CD14-positive monocyte (primary cell): Measurements from ENCODE around the gene ITGA11. TPM values are rescaled to one million over a fixed set of nuclear protein-coding genes. Genes with fewer than 3 reads are reported as not detected.

Experiments
- DNase-seq, 3 donors: peaks; one replicate each; pipeline ENCODE4 v3.0.0-alpha.2; 2011 to 2022
- H2AFZ ChIP-seq: 2 replicates; pipeline ENCODE4 v1.6.0; 2012; ENCODE audit warnings: mild to moderate bottlenecking, low read depth, low read length, inconsistent platforms; ENCODE audit not compliant: insufficient read depth, poor library complexity, severe bottlenecking
- H3K27ac ChIP-seq, 2 donors: 1 replicate in 1 of 2; 2 replicates in 1 of 2; pipeline ENCODE4 v1.5.1; 2012 to 2013; ENCODE audit warnings: low read length in 2 of 2, control low read depth in 1 of 2, inconsistent platforms in 1 of 2, low read depth in 1 of 2, mild to moderate bottlenecking in 1 of 2
- H3K27me3 ChIP-seq, 2 donors: one replicate each; pipeline versions ENCODE4 v1.6.0 to v1.6.1; 2011 to 2013; ENCODE audit warnings: low read length in 2 of 2; ENCODE audit not compliant: control insufficient read depth in 2 of 2, insufficient read depth in 2 of 2
- H3K36me3 ChIP-seq, 2 donors: replicated peaks in 1 of 2; 1 replicate in 1 of 2; 2 replicates in 1 of 2; pipeline versions ENCODE4 v1.5.1 to v1.6.1; 2012 to 2013; ENCODE audit warnings: low read length in 2 of 2, control low read depth in 1 of 2, inconsistent platforms in 1 of 2, mild to moderate bottlenecking in 1 of 2; ENCODE audit not compliant: insufficient read depth in 2 of 2, control insufficient read depth in 1 of 2
- H3K4me1 ChIP-seq, 2 donors: 1 replicate in 1 of 2; 2 replicates in 1 of 2; pipeline versions ENCODE4 v1.5.1 to v1.6.1; 2012 to 2013; ENCODE audit warnings: low read length in 2 of 2, control low read depth in 1 of 2, inconsistent platforms in 1 of 2, mild to moderate bottlenecking in 1 of 2, moderate library complexity in 1 of 2; ENCODE audit not compliant: insufficient read depth in 2 of 2, control insufficient read depth in 1 of 2
- H3K4me2 ChIP-seq: replicated peaks from 2 replicates; pipeline ENCODE3; 2012; ENCODE audit warnings: low read length, moderate library complexity, mild to moderate bottlenecking; ENCODE audit not compliant: poor library complexity, severe bottlenecking; ENCODE audit errors: extremely low read depth
- H3K4me3 ChIP-seq, 3 experiments: fragments of 200-600 bp in 1 of 3; sonication (generic) in 1 of 3; replicated peaks in 1 of 3; 1 replicate in 2 of 3; 2 replicates in 1 of 3; pipeline ENCODE4 v1.5.1; 2011 to 2013; ENCODE audit warnings: low read length in 3 of 3, mild to moderate bottlenecking in 3 of 3, control low read depth in 2 of 3, low read depth in 2 of 3, inconsistent platforms in 1 of 3, moderate library complexity in 1 of 3
- H3K79me2 ChIP-seq: 2 replicates; pipeline ENCODE4 v1.6.0; 2012; ENCODE audit warnings: mild to moderate bottlenecking, control low read depth, inconsistent platforms, low read length, moderate library complexity; ENCODE audit not compliant: insufficient read depth
- H3K9ac ChIP-seq: 2 replicates; pipeline ENCODE4 v1.6.0; 2017; ENCODE audit warnings: low read length, mild to moderate bottlenecking; ENCODE audit not compliant: insufficient read depth, poor library complexity, severe bottlenecking
- H3K9me3 ChIP-seq, 2 donors: replicated peaks in 1 of 2; 1 replicate in 1 of 2; 2 replicates in 1 of 2; pipeline versions ENCODE4 v1.5.1 to v1.6.1; 2012 to 2013; ENCODE audit warnings: low read length in 2 of 2, control low read depth in 1 of 2; ENCODE audit not compliant: control insufficient read depth in 1 of 2, insufficient read depth in 1 of 2
- H4K20me1 ChIP-seq: 2 replicates; pipeline ENCODE4 v1.6.0; 2012; ENCODE audit warnings: mild to moderate bottlenecking, low read length, control low read depth, moderate library complexity; ENCODE audit not compliant: insufficient read depth
- H3K27ac Mint-ChIP-seq, 7 donors: one replicate each; pipeline ENCODE4 v1.8.0; 2020; ENCODE audit warnings: mild to moderate bottlenecking in 7 of 7, mixed read lengths in 7 of 7, moderate library complexity in 6 of 7, inconsistent platforms in 2 of 7
- H3K27me3 Mint-ChIP-seq, 3 donors: one replicate each; pipeline ENCODE4 v1.8.0; 2021 to 2022; ENCODE audit warnings: low read depth in 3 of 3, mild to moderate bottlenecking in 3 of 3, mixed read lengths in 3 of 3, moderate library complexity in 3 of 3, inconsistent platforms in 1 of 3
- H3K36me3 Mint-ChIP-seq, 2 donors: one replicate each; pipeline ENCODE4 v1.8.0; 2020; ENCODE audit warnings: mixed read lengths in 2 of 2, inconsistent platforms in 1 of 2, mild to moderate bottlenecking in 1 of 2
- H3K4me1 Mint-ChIP-seq: one replicate; pipeline ENCODE4 v1.8.0; 2020; ENCODE audit warnings: mild to moderate bottlenecking, mixed read lengths
- H3K4me3 Mint-ChIP-seq, 2 donors: one replicate each; pipeline ENCODE4 v1.8.0; 2020; ENCODE audit warnings: mild to moderate bottlenecking in 2 of 2, mixed read lengths in 2 of 2, moderate library complexity in 1 of 2
- H3K9me3 Mint-ChIP-seq, 7 donors: one replicate each; pipeline ENCODE4 v1.8.0; 2020 to 2022; ENCODE audit warnings: mixed read lengths in 7 of 7, mild to moderate bottlenecking in 6 of 7, moderate library complexity in 6 of 7, inconsistent platforms in 2 of 7
- WGBS: methylation state at CpG from one replicate; pipeline ENCODE4 v1.1.5; 2013; ENCODE audit warnings: missing lambda C conversion rate; ENCODE audit not compliant: insufficient coverage; 5-methylcytosine and 5-hydroxymethylcytosine counted together
- intact Hi-C, 2 donors: fragments of 100-400 bp; cut with micrococcal nuclease; formaldehyde crosslinking; loops; one replicate each; pipeline versions ENCODE4 v1.15.0 to v1.15.1; 2023
- polyA plus RNA-seq, 3 donors: library from polyadenylated mRNA; depleted of rRNA in 1 of 3; unstranded in 2 of 3; stranded (reverse) in 1 of 3; fragments of 300-500 nt in 2 of 3; fragments of >200 nt in 1 of 3; fragmentation: Illumina TruSeq in 2 of 3; gene quantifications; 1 replicate in 2 of 3; 2 replicates in 1 of 3; pipeline ENCODE4 v1.2.3, GENCODE V29; 2012 to 2021
- TF ChIP-seq, protein P1 (sequence below): fragments of 200-600 bp; IDR thresholded peaks from one replicate; pipeline ENCODE4 v1.8.0; 2022; ENCODE audit warnings: antibody characterized with exemption, mild to moderate bottlenecking

The ITGA11 gene
- polyA plus RNA-seq, 3 donors = under 0.01 to 0.01 TPM; not detected in 1

DNA sequence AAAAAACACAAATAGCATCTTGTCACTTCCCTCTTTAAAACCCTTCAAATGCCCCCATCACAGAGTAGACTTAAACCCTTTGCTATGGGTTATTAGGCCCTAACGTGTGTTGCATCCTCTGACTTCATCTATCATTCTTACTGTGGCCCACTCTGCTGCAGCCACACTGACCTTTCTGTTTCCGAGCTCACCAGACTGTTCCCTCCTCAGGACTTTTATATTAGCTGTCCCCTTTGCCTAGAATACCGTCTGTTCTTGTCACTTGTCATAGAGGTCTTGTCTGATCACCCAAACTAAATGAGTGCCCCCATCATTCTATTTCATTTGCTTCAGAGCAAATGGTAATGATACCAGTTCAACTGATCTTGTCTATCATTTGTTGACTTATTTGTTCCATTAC lies 155.3 kb downstream of the ITGA11 start:
- Histone ChIP-seq H3K36me3 (no peaks in the 10 kb centered on the region), H2AFZ (peak overlapping the region; percentile 99), H4K20me1 (peaks cover 34% of the 10 kb centered on the region), H3K27ac (peak overlapping the region; percentile 96 to 97), H3K4me1 (peaks cover 41 to 45% of the 10 kb centered on the region in 2 donors), H3K9ac (peak overlapping the region; percentile 94), H3K79me2 (peaks cover 49% of the 10 kb centered on the region), H3K4me2 (peak overlapping the region; percentile 94), H3K9me3 (no peaks in the 10 kb centered on the region), H3K27me3 (no peaks in the 10 kb centered on the region), H3K4me3 (peak overlapping the region; percentile 75 to 92 (median 88))
- 51% methylated on average over 3 of the region's 3 CpGs for WGBS
- intact Hi-C loops = loop anchor here in 1 of 2 donors (1.0 kb wide), 1 partner anchor 46 kb away; no protein-coding TSS in a partner anchor
- H3K27me3 Mint-ChIP-seq = no peaks in the 10 kb centered on the region
- no peaks in the 10 kb centered on the region for H3K9me3 Mint-ChIP-seq
- H3K27ac Mint-ChIP-seq = peak overlapping the region; percentile 96 to 99 (median 97)
- peaks cover 41% of the 10 kb centered on the region for H3K4me1 Mint-ChIP-seq
- DNase-seq = no peak
- H3K4me3 Mint-ChIP-seq = peak overlapping the region; percentile 91 to 98
- TF ChIP-seq, protein P1, sequence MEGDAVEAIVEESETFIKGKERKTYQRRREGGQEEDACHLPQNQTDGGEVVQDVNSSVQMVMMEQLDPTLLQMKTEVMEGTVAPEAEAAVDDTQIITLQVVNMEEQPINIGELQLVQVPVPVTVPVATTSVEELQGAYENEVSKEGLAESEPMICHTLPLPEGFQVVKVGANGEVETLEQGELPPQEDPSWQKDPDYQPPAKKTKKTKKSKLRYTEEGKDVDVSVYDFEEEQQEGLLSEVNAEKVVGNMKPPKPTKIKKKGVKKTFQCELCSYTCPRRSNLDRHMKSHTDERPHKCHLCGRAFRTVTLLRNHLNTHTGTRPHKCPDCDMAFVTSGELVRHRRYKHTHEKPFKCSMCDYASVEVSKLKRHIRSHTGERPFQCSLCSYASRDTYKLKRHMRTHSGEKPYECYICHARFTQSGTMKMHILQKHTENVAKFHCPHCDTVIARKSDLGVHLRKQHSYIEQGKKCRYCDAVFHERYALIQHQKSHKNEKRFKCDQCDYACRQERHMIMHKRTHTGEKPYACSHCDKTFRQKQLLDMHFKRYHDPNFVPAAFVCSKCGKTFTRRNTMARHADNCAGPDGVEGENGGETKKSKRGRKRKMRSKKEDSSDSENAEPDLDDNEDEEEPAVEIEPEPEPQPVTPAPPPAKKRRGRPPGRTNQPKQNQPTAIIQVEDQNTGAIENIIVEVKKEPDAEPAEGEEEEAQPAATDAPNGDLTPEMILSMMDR = no peak
- peaks cover 5 to 6% of the 10 kb centered on the region in 2 donors for H3K36me3 Mint-ChIP-seq

DNA sequence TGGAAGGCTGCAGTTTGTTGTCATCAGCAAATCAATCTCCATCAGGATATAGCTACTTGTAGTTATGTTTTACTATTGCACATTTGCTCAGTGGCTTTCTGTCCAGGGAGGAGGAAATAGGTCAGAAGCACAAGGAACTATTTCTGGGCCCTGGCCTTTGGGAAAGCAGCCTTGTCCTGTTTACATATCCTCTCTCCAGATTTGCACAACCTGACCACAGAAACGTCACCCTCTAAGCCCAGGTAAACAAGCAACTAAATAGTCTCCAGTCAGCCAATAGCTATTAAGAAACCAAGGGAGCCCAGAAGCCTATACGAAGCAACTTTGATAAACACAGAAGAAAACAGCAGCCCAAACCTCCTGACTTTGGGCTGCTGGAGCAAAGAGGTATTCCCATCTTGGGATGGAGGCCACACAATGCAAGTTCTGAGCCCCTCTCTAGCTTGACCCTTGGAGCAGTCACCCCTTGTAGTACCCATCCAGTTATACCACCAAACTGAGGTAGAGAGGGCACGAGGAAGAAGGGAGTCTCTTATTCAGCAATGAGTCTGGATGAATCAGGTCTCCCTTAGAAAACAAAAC lies 156.7 kb downstream of the ITGA11 start:
- no peak overlapping the region for H2AFZ ChIP-seq
- H4K20me1 ChIP-seq = peaks cover 20% of the 10 kb centered on the region
- peaks cover 35% of the 10 kb centered on the region for H3K79me2 ChIP-seq
- no peak overlapping the region for H3K4me2 ChIP-seq
- no peak overlapping the region for H3K27ac ChIP-seq
- intact Hi-C loops = no loop called here
- H3K27me3 Mint-ChIP-seq = peaks cover 0 to 3% (median 0%) of the 10 kb centered on the region in 3 donors
- no peak for DNase-seq
- H3K9ac ChIP-seq = no peak overlapping the region
- no peaks in the 10 kb centered on the region for H3K9me3 Mint-ChIP-seq
- no peaks in the 10 kb centered on the region for H3K27me3 ChIP-seq
- peaks cover 2 to 4% of the 10 kb centered on the region in 2 donors for H3K36me3 Mint-ChIP-seq
- H3K4me1 Mint-ChIP-seq = peaks cover 26% of the 10 kb centered on the region
- H3K4me1 ChIP-seq = peaks cover 27 to 31% of the 10 kb centered on the region in 2 donors
- TF ChIP-seq, protein P1 = no peak
- H3K4me3 ChIP-seq = no peak overlapping the region
- H3K36me3 ChIP-seq = no peaks in the 10 kb centered on the region
- no peak overlapping the region for H3K4me3 Mint-ChIP-seq
- WGBS = 49% methylated on average over 2 of the region's 3 CpGs
- H3K9me3 ChIP-seq = no peaks in the 10 kb centered on the region
- no peak overlapping the region for H3K27ac Mint-ChIP-seq
